Activated CD4-positive, alpha-beta T cell treated with anti-CD3 and anti-CD28 coated beads for 48 hours (primary cell): ENCODE data around the gene PDE6D.
A peak's percentile ranks its signal among the peaks of the same experiment; 100 is the strongest.

Experiments
- DNase-seq: peaks from one replicate; pipeline ENCODE4 v3.0.0-alpha.2; 2020

PDE6D gene

GRCh38 chr2:231780909-231781797 lies at the start of gene PDE6D:
PDE6D (minus strand) TSS chr2:231781282; CDS start chr2:231781114, 168 bp downstream.
- peak; percentile 98 for DNase-seq

DNA sequence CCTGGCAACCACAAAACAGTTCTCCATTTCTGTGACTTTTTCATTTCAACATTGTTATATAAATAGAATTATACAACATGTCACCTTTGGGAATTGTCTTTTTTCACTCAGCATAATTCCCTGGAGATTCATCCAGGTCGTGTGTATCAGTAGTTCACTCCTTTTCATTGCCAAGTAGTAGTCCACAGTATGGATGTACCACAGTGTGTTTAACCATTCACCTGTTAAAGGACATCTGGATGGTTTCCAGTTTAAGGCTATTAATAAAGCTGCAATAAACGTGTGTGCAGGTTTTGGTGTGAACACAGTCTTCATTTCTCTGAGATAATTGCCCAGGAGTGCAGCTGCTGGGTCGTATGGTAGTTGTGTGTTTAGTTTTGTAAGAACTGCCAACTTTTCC lies 40.8 kb upstream of the PDE6D start:
- DNase-seq = no peak

DNA sequence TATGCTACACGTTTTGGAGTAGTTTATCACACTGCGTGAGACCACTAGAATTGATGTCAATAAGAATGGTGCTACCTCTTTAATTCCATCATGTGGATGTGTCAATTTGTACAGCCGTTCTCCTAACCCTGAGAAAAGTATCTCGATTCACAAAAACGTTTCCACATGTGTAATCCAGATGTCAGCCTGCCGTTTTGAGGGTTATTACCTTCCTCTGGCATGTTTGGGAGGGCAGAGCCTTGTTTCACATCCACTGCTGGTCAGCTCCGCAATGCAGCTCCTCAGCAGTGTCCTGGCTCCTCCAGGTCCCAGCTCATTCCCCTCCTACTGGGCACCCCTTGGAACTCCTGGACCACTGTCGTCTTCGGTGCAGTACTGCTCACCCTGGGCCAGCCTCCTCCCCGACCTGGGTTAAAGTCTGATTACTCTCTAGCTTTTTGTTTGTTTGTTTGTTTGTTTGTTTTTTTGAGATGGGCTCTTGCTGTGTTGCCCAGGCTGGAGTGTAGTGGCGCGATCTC lies 39.8 kb upstream of the PDE6D start:
- DNase-seq = no peak

DNA sequence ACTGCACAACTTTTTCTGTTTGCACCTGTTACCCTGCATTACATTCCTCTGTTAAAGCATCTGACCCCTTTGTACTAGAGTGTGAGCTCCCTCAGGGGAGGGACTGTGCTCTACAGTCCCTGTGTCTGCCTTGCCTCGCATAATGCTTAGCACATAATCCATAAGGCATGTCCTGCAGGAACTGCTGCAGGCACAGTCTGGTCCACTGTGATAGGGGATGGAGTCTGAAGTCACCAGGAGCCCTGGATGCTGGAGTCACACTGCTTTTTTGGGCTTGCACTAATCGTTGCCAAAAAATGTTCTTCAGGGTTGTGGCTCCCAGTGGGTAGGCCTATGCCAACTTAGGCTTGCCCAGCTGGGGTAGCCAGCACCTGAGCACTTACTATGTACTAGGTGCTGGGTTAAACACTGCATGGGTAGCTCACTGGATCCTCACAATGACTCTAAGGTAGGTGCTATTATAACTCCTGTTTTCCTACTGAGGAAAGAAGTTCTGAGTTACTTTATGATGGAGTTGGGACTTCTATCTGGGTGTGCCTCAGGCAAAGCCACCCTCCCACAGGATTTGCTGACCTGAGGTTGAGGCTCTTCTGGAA lies 38.5 kb upstream of the PDE6D start:
- DNase-seq = no peak

GRCh38 chr2:231816327-231817026 lies 35.4 kb upstream of the PDE6D start:
- no peak for DNase-seq

- no peak for DNase-seq
Measured at GRCh38 chr2:231810905-231811304, 29.8 kb upstream of the PDE6D start.

- no peak for DNase-seq
Measured at GRCh38 chr2:231807020-231807419, 25.9 kb upstream of the PDE6D start.

DNA sequence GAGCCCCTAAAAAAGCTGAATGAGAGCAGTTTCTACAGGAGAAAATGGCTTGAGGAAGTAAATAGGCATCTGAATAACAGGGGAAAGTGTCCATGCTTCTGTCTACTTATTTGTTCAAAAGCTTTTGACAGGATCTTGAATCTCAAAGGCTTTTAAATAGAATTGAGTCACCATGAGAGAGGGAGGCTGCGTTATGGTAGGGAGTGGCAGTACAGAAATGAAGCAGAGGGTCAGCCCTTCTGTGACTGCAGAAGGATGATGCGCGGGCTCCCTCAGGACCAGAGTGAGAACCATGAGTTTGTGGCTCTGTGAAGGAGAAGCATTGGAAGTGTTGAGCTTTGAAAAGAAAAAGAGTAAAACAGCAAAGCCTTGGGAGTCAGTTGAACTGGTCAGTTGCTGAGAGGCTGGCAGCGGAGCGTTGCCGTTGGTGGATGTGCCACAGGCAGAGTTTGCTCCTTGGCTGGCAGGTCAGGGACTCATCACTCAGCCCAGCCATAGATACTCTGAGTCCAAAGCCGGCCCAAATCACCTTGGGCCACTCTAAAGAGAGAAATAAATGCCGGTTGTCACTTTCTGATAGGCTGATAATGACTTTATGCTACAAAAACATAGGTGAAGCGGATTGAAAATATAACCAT lies 22.5 kb upstream of the PDE6D start:
- no peak for DNase-seq

- DNase-seq = peak; percentile 74
Measured at GRCh38 chr2:231800493-231801091, 19.5 kb upstream of the PDE6D start.

GRCh38 chr2:231795525-231796327 lies 14.6 kb upstream of the PDE6D start:
- DNase-seq = no peak

DNA sequence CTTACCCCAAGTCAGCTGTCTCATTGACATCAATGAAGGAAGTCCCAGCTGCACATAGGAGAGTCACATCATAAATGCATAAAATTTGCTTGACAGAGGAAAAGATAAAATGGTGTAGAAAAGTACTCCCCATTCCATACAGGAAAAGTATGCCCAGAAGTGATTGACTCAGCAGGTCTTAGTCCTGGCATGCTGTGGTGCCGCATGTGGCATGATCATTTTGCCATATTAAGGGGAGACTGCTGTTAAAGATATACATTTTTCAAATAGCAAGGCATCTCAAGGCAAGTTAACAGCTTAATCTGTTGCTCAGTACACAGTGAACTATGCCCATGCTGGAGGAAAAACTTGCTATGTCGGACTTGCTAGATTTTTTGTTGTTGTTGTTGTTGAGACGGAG lies 13.3 kb upstream of the PDE6D start:
- DNase-seq = no peak

DNA sequence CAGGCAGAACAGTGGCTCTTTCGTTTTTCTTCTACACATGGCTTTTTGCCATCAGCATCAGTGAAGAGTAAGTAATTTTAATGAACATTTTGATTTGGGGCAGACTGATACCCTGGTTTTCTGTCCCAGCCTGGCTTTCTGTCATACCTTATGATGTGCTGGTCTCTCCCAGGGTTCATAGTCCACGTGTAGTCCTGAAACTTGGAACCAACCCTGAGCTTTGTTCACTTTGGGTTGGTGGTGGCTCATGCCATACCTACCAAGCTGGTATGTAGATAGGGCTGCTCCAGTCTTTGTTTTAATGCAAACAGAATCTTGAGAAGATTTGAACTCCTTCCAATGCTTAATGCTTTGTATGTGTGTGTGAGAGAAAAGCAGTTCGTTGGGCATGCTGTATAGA lies 10.0 kb upstream of the PDE6D start:
- no peak for DNase-seq

GRCh38 chr2:231786917-231787292 lies 5.8 kb upstream of the PDE6D start:
- DNase-seq = no peak

GRCh38 chr2:231786177-231786916 lies 5.3 kb upstream of the PDE6D start, which contains the start of gene COPS7B:
COPS7B (plus strand) TSS chr2:231786445; CDS start chr2:231788571, 2,126 bp downstream.
- DNase-seq = peak; percentile 92

DNA sequence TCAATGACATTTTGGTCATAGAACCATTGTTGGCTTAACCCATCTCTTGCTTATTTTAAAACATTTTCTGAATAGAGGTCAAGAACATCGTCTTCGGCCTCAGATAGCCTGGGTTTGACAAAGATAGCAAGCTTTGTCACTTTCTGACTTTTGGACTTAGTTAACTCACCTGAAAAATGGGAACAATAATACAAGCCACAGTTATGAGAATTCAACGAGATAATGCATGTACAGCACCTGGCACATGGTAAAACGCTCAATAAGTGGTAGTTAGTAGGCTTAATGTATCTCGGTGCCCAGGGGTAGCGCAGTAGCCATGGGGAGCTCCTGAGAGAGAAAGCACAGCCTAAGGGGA lies 4.7 kb upstream of the PDE6D start:
- no peak for DNase-seq

DNA sequence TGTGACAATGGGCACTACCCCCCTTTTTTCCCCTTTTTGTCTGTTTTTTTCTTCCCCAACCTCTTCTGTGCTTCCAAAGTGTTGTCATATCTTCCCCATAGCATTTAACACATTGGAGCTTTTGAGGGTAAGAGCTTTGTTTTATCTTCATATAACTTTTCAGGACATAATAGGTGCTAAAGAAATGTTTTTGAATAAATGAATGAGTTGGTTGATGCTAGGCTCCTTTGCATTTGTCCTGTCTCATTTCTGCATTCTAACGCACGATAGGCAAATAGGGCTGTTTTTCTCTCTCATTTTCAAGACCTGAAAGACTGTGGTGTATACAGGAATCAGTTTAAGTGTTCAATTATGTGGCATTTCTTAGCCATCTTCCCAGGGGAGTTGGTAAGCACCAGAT lies 4.3 kb upstream of the PDE6D start:
- no peak for DNase-seq

DNA sequence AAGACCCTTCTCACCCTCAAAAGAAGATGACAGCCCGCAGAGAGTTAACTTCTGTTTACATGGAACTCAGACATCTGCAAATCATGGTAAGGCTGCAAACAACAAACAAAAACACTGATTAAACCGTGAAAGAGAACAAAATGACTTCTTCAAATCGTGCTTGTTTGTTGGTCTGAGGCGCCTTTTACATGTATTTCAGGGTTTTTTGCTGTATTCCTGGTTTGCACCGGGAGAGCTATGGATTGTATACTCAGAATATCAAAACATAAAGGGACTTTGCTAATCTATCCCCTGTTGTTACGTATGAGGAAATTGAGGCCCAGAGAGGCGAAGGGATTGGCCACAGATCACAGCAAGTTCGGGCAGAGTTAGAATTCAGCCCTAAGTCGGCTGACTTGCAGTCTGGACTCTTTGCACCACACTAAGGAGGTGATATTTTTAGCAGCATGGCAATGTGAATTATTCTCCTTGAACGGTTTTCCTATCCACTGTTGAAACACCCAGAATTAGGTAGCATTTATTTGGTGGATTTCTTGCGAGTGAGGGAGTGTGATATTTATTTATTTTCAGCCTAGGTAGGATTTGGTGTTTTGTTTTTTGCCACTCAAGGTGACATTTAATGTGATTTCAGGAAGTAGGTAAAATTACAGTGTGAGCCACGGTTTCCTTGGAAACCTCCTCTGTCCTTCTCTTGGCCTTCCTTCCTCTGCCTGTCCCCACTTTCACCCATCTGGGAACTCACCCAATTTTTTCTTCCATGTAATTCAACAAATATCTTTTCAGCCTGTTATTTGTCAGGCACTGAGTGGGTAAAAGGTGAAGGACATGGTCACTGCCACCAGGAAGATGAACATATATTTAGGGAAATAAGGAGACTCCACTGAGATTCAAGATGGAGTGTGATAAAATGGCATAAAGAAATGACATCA lies 980 bp upstream of the PDE6D start:
- peak; percentile 11 for DNase-seq

DNA sequence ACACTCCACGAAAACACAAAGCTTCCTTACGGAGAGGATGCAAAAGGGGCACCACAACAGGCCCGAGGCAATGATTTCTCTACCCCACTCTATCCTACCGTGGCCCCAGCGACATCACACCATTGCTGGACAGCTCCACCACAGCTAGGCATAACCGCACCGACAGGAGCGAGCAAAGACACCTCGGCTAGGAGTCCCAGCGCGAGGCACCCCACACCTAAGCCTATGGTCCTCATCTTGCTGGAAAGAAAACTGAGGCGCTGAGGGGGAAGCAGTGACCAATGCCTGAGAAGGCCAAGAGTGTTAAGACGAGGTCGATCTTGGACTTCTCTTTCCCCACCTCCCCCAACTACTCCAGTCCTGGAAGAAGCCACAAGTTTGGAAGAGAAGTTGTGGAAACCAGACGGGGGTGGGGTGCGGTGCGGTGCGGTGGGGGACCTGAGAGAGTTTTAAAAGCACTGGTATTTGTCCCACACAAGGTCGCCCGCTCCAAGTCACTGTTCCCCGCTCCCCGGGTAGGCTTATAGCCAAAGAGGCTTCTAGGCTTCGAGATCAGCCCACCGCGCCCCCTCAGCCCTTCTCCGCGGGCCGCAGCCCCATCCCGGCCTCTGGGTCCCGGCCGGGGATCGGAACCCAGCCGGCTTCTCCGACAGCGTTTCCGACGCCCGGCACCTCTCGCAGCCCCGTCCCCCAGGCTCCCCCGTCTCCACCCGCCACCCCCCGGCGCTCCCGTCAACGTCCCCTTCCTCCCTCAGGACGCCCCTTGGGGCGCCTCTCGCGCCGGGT lies 766 bp downstream of the PDE6D start:
- DNase-seq = peak; percentile 28
